ENCODE measurements around the gene TMX1. TPM values are rescaled to one million over a fixed set of nuclear protein-coding genes. Genes with fewer than 3 reads are reported as not detected.

The TMX1 gene
- total RNA-seq, 2 experiments from 2014 or later, result 43.3 to 44.6 TPM

Other genes with a start within 250 kb of the TMX1 start
- gene TRIM9, start 145.1 kb upstream of the TMX1 start, total RNA-seq, result 1 to 10 TPM; 1.7 to 2.3 TPM

Measured in activated naive CD8-positive, alpha-beta T cell treated with anti-CD3 and anti-CD28 coated beads, Interleukin-2, amount 10 ng/mL, durations not matched to agents 7 days and 5 days (primary cell).